ENCODE results near the gene CDCP2.

CDCP2 gene

DNA sequence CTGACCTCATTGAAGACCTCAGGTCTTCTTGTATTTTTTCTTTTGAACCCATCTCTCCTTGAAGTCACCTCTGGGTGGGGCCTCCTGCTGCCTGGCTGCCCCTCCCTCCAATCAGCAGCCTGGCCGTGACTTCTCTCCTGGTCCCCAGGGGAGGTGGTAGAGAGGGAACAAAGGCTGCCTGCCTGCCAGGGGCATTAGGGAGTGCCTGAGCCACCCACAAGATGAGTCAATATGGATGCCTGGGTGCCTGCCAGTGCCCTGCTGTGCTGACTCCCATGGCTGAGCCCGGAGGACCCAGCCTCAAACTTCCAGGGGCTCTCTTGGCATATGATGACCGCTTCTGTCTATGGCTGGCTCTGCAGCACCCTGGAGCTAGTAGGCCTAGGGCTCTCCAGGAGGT, 5.3 kb upstream of the CDCP2 start:
- H3K4me2 ChIP-seq (ENCODE audit: low read length) = no peak overlapping the region
- no peak overlapping the region for H3K4me3 ChIP-seq (ENCODE audit: low read depth, low read length)
- no peaks in the 10 kb centered on the region for H3K27me3 ChIP-seq (ENCODE audit: insufficient read depth, low read length)
- H4K8ac ChIP-seq (ENCODE audit: low read depth, low read length) = no peak overlapping the region
- no peak overlapping the region for H2BK5ac ChIP-seq (ENCODE audit: low read depth, low read length, poor library complexity)
- H3K36me3 ChIP-seq (ENCODE audit: control insufficient read depth in 1 of 2, insufficient read depth in 2 of 2, low read length in 2 of 2) = no peaks in the 10 kb centered on the region
- no peaks in the 10 kb centered on the region for H3K9me3 ChIP-seq (ENCODE audit: insufficient read depth, low read depth, low read length)
- H4K12ac ChIP-seq (ENCODE audit: low read depth, low read length) = no peak overlapping the region
- no peak overlapping the region for H2BK12ac ChIP-seq (ENCODE audit: low read length)
- H3K27ac ChIP-seq (ENCODE audit: low read depth, low read length) = no peak overlapping the region
- H3K79me2 ChIP-seq (ENCODE audit: control insufficient read depth, insufficient read depth, low read length, poor library complexity) = no peaks in the 10 kb centered on the region
- WGBS (ENCODE audit: extremely low coverage, insufficient coverage, insufficient read length) = no CpG with 5 or more reads among the region's 3 CpGs
- no peak for DNase-seq
- no peak overlapping the region for H2AFZ ChIP-seq (ENCODE audit: insufficient read depth, low read length, poor library complexity)
- H3K79me1 ChIP-seq (ENCODE audit: low read length) = no peaks in the 10 kb centered on the region
- peaks cover 18 to 22% of the 10 kb centered on the region in 2 experiments for H3K4me1 ChIP-seq (ENCODE audit: control insufficient read depth in 1 of 2, insufficient read depth in 2 of 2, low read length in 2 of 2)
- H3K14ac ChIP-seq (ENCODE audit: low read length) = no peak overlapping the region
- no peak overlapping the region for H3K23ac ChIP-seq (ENCODE audit: low read length)
- no peak overlapping the region for H2BK120ac ChIP-seq (ENCODE audit: insufficient read depth, low read length, poor library complexity)
- H3K18ac ChIP-seq (ENCODE audit: low read length) = no peak overlapping the region
- H2AK5ac ChIP-seq (ENCODE audit: low read length) = no peak overlapping the region
- no peak overlapping the region for H3K4ac ChIP-seq (ENCODE audit: low read depth, low read length)
- no peak overlapping the region for H4K91ac ChIP-seq (ENCODE audit: low read depth, low read length)
- H3K9ac ChIP-seq (ENCODE audit: low read length) = no peak overlapping the region

DNA sequence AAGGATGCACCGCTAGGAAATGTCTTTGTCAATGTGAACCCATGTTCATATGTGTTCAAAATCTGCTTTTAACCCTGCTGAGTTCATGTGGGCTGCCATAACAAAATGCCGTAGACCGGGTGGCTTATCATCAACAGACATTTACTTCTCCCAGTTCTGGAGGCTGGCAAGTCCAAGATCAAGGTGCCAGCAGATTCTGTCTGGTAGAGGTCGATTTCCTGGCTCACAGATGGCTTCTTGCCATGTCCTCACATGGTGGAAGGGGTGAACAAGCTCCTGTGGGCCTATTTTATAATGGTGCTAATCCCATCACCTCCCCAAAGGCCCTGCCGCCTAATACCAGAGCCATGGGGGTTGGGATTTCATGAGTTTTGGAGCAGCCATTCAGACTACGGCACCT, 4.6 kb upstream of the CDCP2 start:
- no peak for DNase-seq
- no peak overlapping the region for H4K8ac ChIP-seq (ENCODE audit: low read depth, low read length)
- H4K91ac ChIP-seq (ENCODE audit: low read depth, low read length) = no peak overlapping the region
- H3K79me1 ChIP-seq (ENCODE audit: low read length) = no peaks in the 10 kb centered on the region
- H2AK5ac ChIP-seq (ENCODE audit: low read length) = no peak overlapping the region
- no peak overlapping the region for H3K18ac ChIP-seq (ENCODE audit: low read length)
- H3K23ac ChIP-seq (ENCODE audit: low read length) = no peak overlapping the region
- H2BK120ac ChIP-seq (ENCODE audit: insufficient read depth, low read length, poor library complexity) = no peak overlapping the region
- no peaks in the 10 kb centered on the region for H3K36me3 ChIP-seq (ENCODE audit: control insufficient read depth in 1 of 2, insufficient read depth in 2 of 2, low read length in 2 of 2)
- H3K4ac ChIP-seq (ENCODE audit: low read depth, low read length) = no peak overlapping the region
- no peak overlapping the region for H3K27ac ChIP-seq (ENCODE audit: low read depth, low read length)
- no peaks in the 10 kb centered on the region for H3K79me2 ChIP-seq (ENCODE audit: control insufficient read depth, insufficient read depth, low read length, poor library complexity)
- H3K9ac ChIP-seq (ENCODE audit: low read length) = no peak overlapping the region
- no peak overlapping the region for H2BK5ac ChIP-seq (ENCODE audit: low read depth, low read length, poor library complexity)
- no peaks in the 10 kb centered on the region for H3K27me3 ChIP-seq (ENCODE audit: insufficient read depth, low read length)
- no peak overlapping the region for H3K4me2 ChIP-seq (ENCODE audit: low read length)
- no CpG with 5 or more reads among the region's 6 CpGs for WGBS (ENCODE audit: extremely low coverage, insufficient coverage, insufficient read length)
- H3K4me3 ChIP-seq (ENCODE audit: low read depth, low read length) = no peak overlapping the region
- H3K4me1 ChIP-seq (ENCODE audit: control insufficient read depth in 1 of 2, insufficient read depth in 2 of 2, low read length in 2 of 2) = peaks cover 18% of the 10 kb centered on the region in 2 experiments
- H2BK12ac ChIP-seq (ENCODE audit: low read length) = no peak overlapping the region
- no peak overlapping the region for H3K14ac ChIP-seq (ENCODE audit: low read length)
- no peak overlapping the region for H2AFZ ChIP-seq (ENCODE audit: insufficient read depth, low read length, poor library complexity)
- no peaks in the 10 kb centered on the region for H3K9me3 ChIP-seq (ENCODE audit: insufficient read depth, low read depth, low read length)
- no peak overlapping the region for H4K12ac ChIP-seq (ENCODE audit: low read depth, low read length)

DNA sequence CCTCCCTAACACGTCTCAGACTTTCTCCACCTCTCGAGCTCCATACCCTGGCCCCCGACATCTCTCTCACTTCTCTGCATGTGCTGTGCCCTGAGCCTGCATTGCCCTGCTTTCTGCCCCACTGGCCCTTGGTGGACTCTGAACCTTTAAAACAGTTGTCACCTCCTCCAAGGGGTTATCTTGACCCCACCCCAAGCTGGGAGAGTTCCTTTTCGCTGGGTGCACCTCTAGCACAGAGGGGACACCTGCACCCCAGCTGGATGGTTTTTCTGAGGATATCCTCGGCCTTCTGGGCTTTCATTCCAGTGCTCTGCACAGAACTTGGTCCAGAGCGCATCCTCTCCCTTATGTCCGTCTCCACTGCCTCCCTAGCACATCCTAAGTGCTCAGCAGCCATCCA, 4.2 kb upstream of the CDCP2 start:
- WGBS (ENCODE audit: extremely low coverage, insufficient coverage, insufficient read length) = no CpG with 5 or more reads among the region's 7 CpGs
- no peak overlapping the region for H2AK5ac ChIP-seq (ENCODE audit: low read length)
- H3K27ac ChIP-seq (ENCODE audit: low read depth, low read length) = no peak overlapping the region
- no peaks in the 10 kb centered on the region for H3K79me1 ChIP-seq (ENCODE audit: low read length)
- no peak overlapping the region for H2BK120ac ChIP-seq (ENCODE audit: insufficient read depth, low read length, poor library complexity)
- H3K27me3 ChIP-seq (ENCODE audit: insufficient read depth, low read length) = no peaks in the 10 kb centered on the region
- no peaks in the 10 kb centered on the region for H3K79me2 ChIP-seq (ENCODE audit: control insufficient read depth, insufficient read depth, low read length, poor library complexity)
- H2BK5ac ChIP-seq (ENCODE audit: low read depth, low read length, poor library complexity) = no peak overlapping the region
- no peak overlapping the region for H2BK12ac ChIP-seq (ENCODE audit: low read length)
- H3K14ac ChIP-seq (ENCODE audit: low read length) = no peak overlapping the region
- H4K12ac ChIP-seq (ENCODE audit: low read depth, low read length) = no peak overlapping the region
- no peak overlapping the region for H3K18ac ChIP-seq (ENCODE audit: low read length)
- no peak overlapping the region for H3K4me3 ChIP-seq (ENCODE audit: low read depth, low read length)
- no peak overlapping the region for H3K9ac ChIP-seq (ENCODE audit: low read length)
- H3K9me3 ChIP-seq (ENCODE audit: insufficient read depth, low read depth, low read length) = no peaks in the 10 kb centered on the region
- H3K23ac ChIP-seq (ENCODE audit: low read length) = no peak overlapping the region
- no peaks in the 10 kb centered on the region for H3K36me3 ChIP-seq (ENCODE audit: control insufficient read depth in 1 of 2, insufficient read depth in 2 of 2, low read length in 2 of 2)
- H4K91ac ChIP-seq (ENCODE audit: low read depth, low read length) = no peak overlapping the region
- no peak overlapping the region for H2AFZ ChIP-seq (ENCODE audit: insufficient read depth, low read length, poor library complexity)
- H3K4ac ChIP-seq (ENCODE audit: low read depth, low read length) = no peak overlapping the region
- H4K8ac ChIP-seq (ENCODE audit: low read depth, low read length) = no peak overlapping the region
- H3K4me1 ChIP-seq (ENCODE audit: control insufficient read depth in 1 of 2, insufficient read depth in 2 of 2, low read length in 2 of 2) = peaks cover 18% of the 10 kb centered on the region in 2 experiments
- no peak overlapping the region for H3K4me2 ChIP-seq (ENCODE audit: low read length)
- DNase-seq = no peak

DNA sequence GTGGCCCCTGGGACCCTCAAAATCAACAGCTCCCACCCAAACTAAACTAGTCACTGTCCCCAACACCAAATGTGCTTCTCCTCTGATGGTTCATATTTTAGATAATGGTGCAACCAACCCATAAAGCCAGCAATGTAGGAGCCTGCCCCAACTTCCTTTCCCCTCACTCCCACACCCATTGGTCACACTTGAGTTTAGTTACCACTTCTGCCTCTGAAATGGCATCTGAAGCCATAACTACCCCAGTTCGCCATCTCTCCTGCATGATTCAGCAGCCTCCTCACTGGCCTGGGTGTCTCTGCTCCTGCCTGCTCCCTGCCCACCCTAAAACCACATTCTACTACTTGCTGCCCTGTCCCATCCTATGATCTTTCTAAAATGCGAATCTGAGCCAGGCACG, 3.4 kb upstream of the CDCP2 start:
- Histone ChIP-seq H3K27me3 (ENCODE audit: insufficient read depth, low read length) (no peaks in the 10 kb centered on the region), H2AFZ (ENCODE audit: insufficient read depth, low read length, poor library complexity) (no peak overlapping the region), H4K91ac (ENCODE audit: low read depth, low read length) (no peak overlapping the region), H2AK5ac (ENCODE audit: low read length) (no peak overlapping the region), H3K23ac (ENCODE audit: low read length) (no peak overlapping the region), H2BK120ac (ENCODE audit: insufficient read depth, low read length, poor library complexity) (no peak overlapping the region), H3K27ac (ENCODE audit: low read depth, low read length) (no peak overlapping the region), H3K79me1 (ENCODE audit: low read length) (no peaks in the 10 kb centered on the region), H3K4me2 (ENCODE audit: low read length) (no peak overlapping the region), H4K8ac (ENCODE audit: low read depth, low read length) (no peak overlapping the region), H4K12ac (ENCODE audit: low read depth, low read length) (no peak overlapping the region), H3K9ac (ENCODE audit: low read length) (no peak overlapping the region), H3K79me2 (ENCODE audit: control insufficient read depth, insufficient read depth, low read length, poor library complexity) (no peaks in the 10 kb centered on the region), H3K14ac (ENCODE audit: low read length) (no peak overlapping the region), H2BK5ac (ENCODE audit: low read depth, low read length, poor library complexity) (no peak overlapping the region), H3K4me3 (ENCODE audit: low read depth, low read length) (no peak overlapping the region), H3K4me1 (ENCODE audit: control insufficient read depth in 1 of 2, insufficient read depth in 2 of 2, low read length in 2 of 2) (peaks cover 18% of the 10 kb centered on the region in 2 experiments), H2BK12ac (ENCODE audit: low read length) (no peak overlapping the region), H3K36me3 (ENCODE audit: control insufficient read depth in 1 of 2, insufficient read depth in 2 of 2, low read length in 2 of 2) (no peaks in the 10 kb centered on the region), H3K18ac (ENCODE audit: low read length) (no peak overlapping the region), H3K4ac (ENCODE audit: low read depth, low read length) (no peak overlapping the region), H3K9me3 (ENCODE audit: insufficient read depth, low read depth, low read length) (no peaks in the 10 kb centered on the region)
- WGBS (ENCODE audit: extremely low coverage, insufficient coverage, insufficient read length) = no CpG with 5 or more reads among the region's 3 CpGs
- DNase-seq = no peak
